AG04449 (cell line): ENCODE data around the gene BABAM2.

Source experiments
- CTCF ChIA-PET: fragments of 350-600 bp; formaldehyde crosslinking; extraction: SDS; loops from one replicate; lab custom pipeline; 2021; ENCODE audit warnings: antibody characterized with exemption; lab: Yijun Ruan, JAX
- POLR2A ChIA-PET: fragments of 400-600, 350-600 bp; formaldehyde crosslinking; extraction: SDS; loops from one replicate; lab custom pipeline; 2020; ENCODE audit warnings: antibody characterized with exemption, inconsistent platforms; lab: Yijun Ruan, JAX
- DNase-seq: peaks from one replicate; pipeline ENCODE4 v3.0.0-alpha.2; 2010; ENCODE audit warnings: low read depth, low spot score
- H3K4me3 ChIP-seq: 2 replicates; pipeline ENCODE4 v1.5.1; 2011; ENCODE audit warnings: low read depth, mild to moderate bottlenecking, control low read depth, low read length
- TF ChIP-seq, protein P1 (sequence below): IDR thresholded peaks from one replicate; pipeline ENCODE4 v1.5.1; 2011; ENCODE audit warnings: mild to moderate bottlenecking, moderate library complexity, low read length, control low read depth, inconsistent platforms; ENCODE audit not compliant: insufficient read depth; ENCODE audit errors: missing control alignments

The BABAM2 gene

DNA sequence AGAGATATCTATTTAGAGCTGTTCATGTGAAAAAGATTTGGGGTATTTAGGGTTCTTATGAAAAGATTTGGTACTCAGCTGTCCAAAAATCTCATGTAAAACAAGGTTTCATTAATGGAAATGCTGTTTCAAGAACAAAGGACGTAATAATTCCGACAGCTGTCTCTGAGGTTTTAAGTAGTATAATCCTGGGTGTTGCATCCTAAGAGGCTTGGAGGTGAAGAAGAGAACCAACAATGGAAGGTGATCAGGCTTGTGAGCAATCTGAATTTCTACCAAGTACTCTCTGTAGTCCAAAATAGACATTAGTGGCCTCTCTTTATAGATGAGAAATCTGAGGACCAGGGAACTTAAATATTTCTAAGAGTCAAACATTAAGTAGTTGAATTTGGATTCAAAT, 205.1 kb downstream of the BABAM2 start:
- ChIA-PET POLR2A (no interaction called here), CTCF (interaction anchor here (1.6 to 2.5 kb wide), 2 partner anchors 341 to 372 kb away, joined by 4 to 10 read pairs; no protein-coding TSS in a partner anchor)
- TF ChIP-seq, protein P1, sequence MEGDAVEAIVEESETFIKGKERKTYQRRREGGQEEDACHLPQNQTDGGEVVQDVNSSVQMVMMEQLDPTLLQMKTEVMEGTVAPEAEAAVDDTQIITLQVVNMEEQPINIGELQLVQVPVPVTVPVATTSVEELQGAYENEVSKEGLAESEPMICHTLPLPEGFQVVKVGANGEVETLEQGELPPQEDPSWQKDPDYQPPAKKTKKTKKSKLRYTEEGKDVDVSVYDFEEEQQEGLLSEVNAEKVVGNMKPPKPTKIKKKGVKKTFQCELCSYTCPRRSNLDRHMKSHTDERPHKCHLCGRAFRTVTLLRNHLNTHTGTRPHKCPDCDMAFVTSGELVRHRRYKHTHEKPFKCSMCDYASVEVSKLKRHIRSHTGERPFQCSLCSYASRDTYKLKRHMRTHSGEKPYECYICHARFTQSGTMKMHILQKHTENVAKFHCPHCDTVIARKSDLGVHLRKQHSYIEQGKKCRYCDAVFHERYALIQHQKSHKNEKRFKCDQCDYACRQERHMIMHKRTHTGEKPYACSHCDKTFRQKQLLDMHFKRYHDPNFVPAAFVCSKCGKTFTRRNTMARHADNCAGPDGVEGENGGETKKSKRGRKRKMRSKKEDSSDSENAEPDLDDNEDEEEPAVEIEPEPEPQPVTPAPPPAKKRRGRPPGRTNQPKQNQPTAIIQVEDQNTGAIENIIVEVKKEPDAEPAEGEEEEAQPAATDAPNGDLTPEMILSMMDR = no peak
- no peak for DNase-seq
- no peak overlapping the region for H3K4me3 ChIP-seq

DNA sequence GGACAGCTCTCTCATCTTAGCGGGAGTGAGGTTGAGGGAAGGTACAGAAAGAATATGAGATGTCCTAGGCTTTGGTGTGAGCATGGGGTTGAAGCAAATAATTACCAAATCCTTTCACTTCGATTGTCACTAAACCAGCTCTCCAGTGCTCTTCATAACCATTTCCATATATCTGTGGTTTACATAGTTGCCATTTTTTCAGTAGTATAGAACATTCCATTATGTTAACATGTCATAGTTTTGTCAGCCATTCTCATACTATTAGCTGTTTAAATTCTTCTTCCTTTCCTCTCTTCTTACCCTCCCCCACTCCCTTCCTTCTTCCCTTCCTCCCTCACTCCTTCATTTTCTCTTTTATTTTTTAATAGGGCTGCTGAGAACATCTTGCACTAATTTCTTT, 205.9 kb downstream of the BABAM2 start:
- no peak for DNase-seq
- no peak overlapping the region for H3K4me3 ChIP-seq
- ChIA-PET POLR2A (interaction anchor here (0.5 to 1.1 kb wide), 3 partner anchors 33 to 300 kb away, joined by 3 to 4 read pairs (median 3); no protein-coding TSS in a partner anchor), CTCF (interaction anchor here (0.7 to 2.5 kb wide), 4 partner anchors 22 to 373 kb away, joined by 3 to 10 read pairs (median 4); no protein-coding TSS in a partner anchor)
- TF ChIP-seq, protein P1 = no peak

DNA sequence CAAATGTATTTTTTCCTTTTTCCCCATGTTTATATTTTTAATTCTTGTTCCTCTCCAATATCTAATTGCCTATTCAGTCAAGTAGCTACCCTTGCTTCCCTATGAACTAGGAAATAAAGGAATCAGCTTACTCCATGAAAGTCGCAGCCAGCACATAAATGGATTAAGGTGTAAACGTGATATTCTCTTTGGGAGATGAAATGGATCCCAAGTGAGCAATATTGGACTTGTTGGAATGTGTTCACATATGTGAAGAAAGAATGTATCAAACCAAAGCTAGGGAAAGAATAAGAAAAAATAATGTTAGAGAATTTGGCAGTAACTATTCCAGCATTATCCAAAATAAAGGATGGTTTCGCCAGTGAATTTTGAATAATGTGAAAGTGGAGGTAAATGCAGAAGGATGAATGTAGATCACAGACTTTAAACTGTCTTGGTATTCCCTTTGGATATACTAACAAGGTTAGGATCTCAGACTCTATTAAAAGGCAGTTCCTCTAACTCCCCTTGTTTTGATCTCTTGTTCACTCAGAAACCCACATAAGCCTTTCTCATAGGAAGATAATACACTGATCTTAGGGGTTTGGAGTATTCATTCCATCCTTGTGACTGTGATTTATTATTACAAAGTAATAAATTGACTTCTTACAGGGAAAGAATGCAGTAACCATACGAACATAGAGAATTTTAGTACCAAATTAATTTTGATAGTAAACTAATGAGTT, 208.1 kb downstream of the BABAM2 start:
- ChIA-PET POLR2A (no interaction called here), CTCF (no interaction called here)
- no peak overlapping the region for H3K4me3 ChIP-seq
- TF ChIP-seq, protein P1 = no peak
- DNase-seq = no peak

DNA sequence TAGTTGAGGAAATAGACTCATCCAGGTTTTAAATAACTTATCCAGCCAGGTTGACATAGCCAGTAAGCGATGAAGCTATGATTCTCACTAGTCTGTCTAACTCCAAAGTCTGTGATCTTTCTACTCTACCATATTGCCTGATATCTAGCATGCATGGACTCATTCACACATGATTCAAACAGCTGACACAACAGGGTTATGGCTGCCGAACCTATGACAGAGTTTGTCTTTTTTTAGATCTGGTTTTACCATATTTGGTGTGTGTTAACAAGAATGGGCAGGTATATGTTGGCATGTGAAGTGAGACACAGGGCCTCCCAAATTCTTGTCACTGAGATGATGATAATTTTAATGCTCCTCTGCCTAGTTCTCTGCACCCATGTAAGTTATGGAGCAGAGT, 210.6 kb downstream of the BABAM2 start:
- POLR2A ChIA-PET = no interaction called here
- TF ChIP-seq, protein P1 = no peak
- H3K4me3 ChIP-seq = no peak overlapping the region
- CTCF ChIA-PET = interaction anchor here (1.9 kb wide), 1 partner anchor 347 kb away, joined by 6 read pairs; no protein-coding TSS in a partner anchor
- no peak for DNase-seq

DNA sequence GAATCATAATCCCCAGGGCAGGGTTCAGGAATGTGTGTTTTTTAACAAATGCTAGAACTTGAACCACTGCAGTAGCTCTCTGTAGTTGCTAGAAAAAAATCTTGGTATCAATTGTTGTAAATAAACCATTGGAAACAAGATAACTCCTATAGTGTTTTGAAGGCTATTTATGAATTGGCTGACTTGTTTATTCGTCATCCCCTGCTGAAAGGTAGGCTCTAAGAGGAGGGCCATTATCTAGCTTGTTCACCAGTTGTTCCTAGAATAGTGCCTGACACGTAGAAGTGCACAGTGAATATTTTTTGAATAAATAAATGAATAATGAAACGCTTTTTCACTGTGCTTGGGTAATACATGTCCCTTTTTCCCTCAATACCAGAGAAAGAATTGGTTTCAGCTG, 211.4 kb downstream of the BABAM2 start:
- TF ChIP-seq, protein P1 = no peak
- H3K4me3 ChIP-seq = no peak overlapping the region
- CTCF ChIA-PET = interaction anchor here (0.8 to 1.9 kb wide), 2 partner anchors 9 to 348 kb away, joined by 3 to 6 read pairs; no protein-coding TSS in a partner anchor
- no peak for DNase-seq
- POLR2A ChIA-PET = no interaction called here

DNA sequence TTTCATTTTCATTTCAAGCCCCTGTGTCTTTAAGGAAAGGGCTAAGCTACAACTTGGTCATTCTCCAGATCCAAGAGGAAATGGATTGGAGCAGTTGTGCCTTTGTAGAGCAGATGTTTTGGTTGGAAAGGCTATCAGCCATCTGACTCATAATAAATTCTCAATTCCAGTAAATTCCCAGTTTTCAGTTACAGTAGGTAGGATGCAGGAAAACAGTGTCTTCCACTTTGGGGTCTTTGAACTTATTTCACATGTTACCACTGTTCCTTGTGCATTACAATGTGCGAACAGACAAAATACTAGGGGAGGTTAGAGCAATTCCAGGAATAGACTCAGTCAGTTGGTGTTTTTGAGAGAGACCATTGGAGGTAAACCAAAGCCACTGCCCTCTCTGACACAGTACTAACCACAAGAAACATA, 211.9 kb downstream of the BABAM2 start:
- POLR2A ChIA-PET = no interaction called here
- no peak for DNase-seq
- H3K4me3 ChIP-seq = no peak overlapping the region
- TF ChIP-seq, protein P1 = no peak
- CTCF ChIA-PET = interaction anchor here (0.8 to 1.9 kb wide), 2 partner anchors 9 to 348 kb away, joined by 3 to 6 read pairs; no protein-coding TSS in a partner anchor
